Measurements from ENCODE around the gene BTNL3.
"Not testable (repeated sequence)": the region's sequence is repeated elsewhere in the genome, so short reads cannot be mapped to it uniquely, and the experiment has no call there.

- TF ChIP-seq CTCF, EZH2phosphoT487 (IDR thresholded peaks at IDR 0.05): not testable (repeated sequence)
These were observed 21.4 kb downstream of the BTNL3 start for GRCh38 chr5:181010018-181010417.
